Mesothelial cell of epicardium (in vitro differentiated cells): ENCODE measurements around the gene LRSAM1. TPM values are rescaled to one million over a fixed set of nuclear protein-coding genes. Genes with fewer than 3 reads are reported as not detected.

Experiments used
- DNase-seq, 2 experiments: peaks; one replicate each; pipeline ENCODE4 v3.0.0; 2021; ENCODE audit warnings: low spot score in 2 of 2; ENCODE audit not compliant: unreplicated experiment in 2 of 2
- H3K27ac Mint-ChIP-seq: 2 replicates; pipeline ENCODE4 v1.8.0; 2021; ENCODE audit warnings: mixed read lengths
- H3K27me3 Mint-ChIP-seq: 2 replicates; pipeline ENCODE4 v1.8.0; 2021; ENCODE audit warnings: low read depth, mixed read lengths
- H3K36me3 Mint-ChIP-seq: 2 replicates; pipeline ENCODE4 v1.8.0; 2021; ENCODE audit warnings: mixed read lengths
- H3K4me1 Mint-ChIP-seq: 2 replicates; pipeline ENCODE4 v1.8.0; 2021; ENCODE audit warnings: mixed read lengths
- H3K4me3 Mint-ChIP-seq: 2 replicates; pipeline ENCODE4 v1.8.0; 2021; ENCODE audit warnings: mild to moderate bottlenecking, moderate library complexity, mixed read lengths
- H3K9me3 Mint-ChIP-seq: 2 replicates; pipeline ENCODE4 v1.8.0; 2021; ENCODE audit warnings: mixed read lengths
- total RNA-seq: library from RNA; stranded (reverse); gene quantifications from 3 replicates; pipeline ENCODE4 v1.2.1, GENCODE V29; 2021
- TF ChIP-seq, protein P1 (sequence below): fragments of 200-600 bp; sonication (generic); IDR thresholded peaks from one replicate; pipeline ENCODE4 v1.5.0; 2021; ENCODE audit warnings: antibody characterized with exemption; ENCODE audit not compliant: unreplicated experiment

Gene LRSAM1
- total RNA-seq, 1 donor from 2014 or later: 27.4 TPM

DNA sequence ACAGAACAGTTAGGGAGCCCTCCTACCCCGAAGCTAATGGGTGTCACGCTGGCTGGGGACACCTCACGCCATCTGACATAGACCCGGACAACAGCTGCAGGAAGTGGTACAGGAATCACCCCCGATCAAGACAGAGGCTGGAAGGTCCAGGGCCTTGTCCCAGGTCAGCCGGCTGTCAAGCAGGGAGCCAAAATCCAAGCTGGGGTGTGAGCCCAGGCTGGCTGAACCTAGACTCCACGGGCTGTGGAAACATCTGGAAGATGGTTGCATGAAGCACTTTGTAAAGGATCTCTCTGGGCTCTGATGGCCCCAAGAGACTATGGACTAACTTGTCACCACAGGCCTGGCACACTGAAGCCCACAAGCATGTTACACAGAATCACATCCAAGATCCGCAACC is 91.9 kb downstream of the LRSAM1 start:
- TF ChIP-seq, protein P1, sequence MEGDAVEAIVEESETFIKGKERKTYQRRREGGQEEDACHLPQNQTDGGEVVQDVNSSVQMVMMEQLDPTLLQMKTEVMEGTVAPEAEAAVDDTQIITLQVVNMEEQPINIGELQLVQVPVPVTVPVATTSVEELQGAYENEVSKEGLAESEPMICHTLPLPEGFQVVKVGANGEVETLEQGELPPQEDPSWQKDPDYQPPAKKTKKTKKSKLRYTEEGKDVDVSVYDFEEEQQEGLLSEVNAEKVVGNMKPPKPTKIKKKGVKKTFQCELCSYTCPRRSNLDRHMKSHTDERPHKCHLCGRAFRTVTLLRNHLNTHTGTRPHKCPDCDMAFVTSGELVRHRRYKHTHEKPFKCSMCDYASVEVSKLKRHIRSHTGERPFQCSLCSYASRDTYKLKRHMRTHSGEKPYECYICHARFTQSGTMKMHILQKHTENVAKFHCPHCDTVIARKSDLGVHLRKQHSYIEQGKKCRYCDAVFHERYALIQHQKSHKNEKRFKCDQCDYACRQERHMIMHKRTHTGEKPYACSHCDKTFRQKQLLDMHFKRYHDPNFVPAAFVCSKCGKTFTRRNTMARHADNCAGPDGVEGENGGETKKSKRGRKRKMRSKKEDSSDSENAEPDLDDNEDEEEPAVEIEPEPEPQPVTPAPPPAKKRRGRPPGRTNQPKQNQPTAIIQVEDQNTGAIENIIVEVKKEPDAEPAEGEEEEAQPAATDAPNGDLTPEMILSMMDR: no peak
- H3K9me3 Mint-ChIP-seq: no peaks in the 10 kb centered on the region
- peaks cover 21% of the 10 kb centered on the region for H3K4me1 Mint-ChIP-seq
- no peaks in the 10 kb centered on the region for H3K27me3 Mint-ChIP-seq
- H3K4me3 Mint-ChIP-seq: no peak overlapping the region
- peaks cover 5% of the 10 kb centered on the region for H3K36me3 Mint-ChIP-seq
- H3K27ac Mint-ChIP-seq: peak overlapping the region; percentile 59
- DNase-seq: no peak

DNA sequence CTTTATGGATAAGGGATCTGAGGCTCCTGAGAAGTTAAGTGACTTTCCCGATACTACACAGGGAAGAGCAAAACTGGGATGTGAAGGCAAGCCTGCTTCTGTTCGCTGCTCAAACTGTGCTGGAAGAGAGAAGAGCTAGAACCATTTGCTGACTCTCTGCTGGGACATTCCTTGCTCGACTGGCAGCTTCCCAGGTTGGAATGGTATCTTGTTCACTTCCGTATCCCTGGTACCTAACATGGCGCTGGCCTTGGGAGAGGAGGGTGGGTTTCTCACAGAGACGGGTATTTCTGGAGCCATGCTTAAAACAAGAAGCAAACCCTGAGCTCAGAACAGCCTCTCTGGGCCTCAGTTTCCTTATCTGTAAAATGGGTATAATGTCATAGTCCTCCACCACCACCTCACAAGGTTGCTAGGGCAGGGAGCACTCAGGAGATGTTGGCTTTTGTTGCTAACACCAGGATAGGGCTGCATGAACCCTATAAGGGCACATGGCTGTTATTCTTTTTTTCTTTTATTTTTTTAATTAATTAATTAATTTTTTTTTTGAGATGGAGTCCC is 92.7 kb downstream of the LRSAM1 start:
- no peaks in the 10 kb centered on the region for H3K27me3 Mint-ChIP-seq
- no peak overlapping the region for H3K4me3 Mint-ChIP-seq
- peak overlapping the region; percentile 23 for H3K27ac Mint-ChIP-seq
- no peaks in the 10 kb centered on the region for H3K9me3 Mint-ChIP-seq
- peaks cover 17% of the 10 kb centered on the region for H3K4me1 Mint-ChIP-seq
- peaks cover 8% of the 10 kb centered on the region for H3K36me3 Mint-ChIP-seq
- TF ChIP-seq, protein P1: no peak
- DNase-seq: no peak

DNA sequence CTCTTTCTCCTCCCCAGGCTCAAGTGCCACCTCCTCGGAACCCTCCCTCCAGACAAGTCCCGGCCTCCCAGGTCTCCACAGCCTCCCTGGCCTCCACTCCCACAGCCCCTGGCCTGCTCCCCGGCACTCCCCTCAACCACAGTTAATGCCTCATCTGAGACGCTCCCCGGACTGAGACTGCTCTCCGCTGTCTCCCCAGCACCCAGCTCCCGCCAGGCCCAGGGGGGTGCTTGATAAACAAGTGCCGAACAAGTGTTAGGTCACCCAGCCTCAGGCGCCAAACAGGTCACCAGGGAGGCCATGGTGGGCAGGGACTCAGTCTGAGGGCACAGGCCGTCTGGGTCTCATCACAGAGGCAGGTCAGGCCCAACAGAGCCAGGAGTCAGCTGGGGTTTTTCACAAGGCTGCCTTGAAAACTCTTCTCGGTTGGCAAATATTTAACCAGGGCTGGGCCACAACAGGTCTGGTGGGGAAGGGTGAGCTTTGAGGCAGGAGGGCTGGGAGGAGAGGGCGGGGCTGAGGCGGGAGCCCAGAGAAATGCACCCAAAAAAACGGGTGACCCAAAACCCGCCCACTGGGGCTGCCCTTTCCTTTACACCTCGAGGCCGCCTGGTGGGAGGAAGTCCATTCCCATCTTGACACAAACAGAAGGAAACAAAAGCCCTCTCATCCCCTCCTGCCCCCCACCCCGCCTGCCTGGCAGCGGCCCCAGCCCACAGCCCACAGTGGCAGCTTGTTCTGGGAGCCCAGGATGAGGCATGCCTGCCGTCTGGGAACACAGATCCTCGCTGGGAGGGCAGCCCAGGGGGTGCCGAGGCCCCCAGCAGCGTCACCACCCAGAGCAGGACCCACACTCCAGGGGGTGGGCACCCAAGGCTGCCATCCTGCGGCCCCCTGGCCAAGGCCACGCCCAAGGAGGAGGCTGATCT is 94.2 kb downstream of the LRSAM1 start:
- TF ChIP-seq, protein P1: no peak
- Mint-ChIP-seq H3K27ac (peak overlapping the region; percentile 54), H3K4me3 (no peak overlapping the region), H3K27me3 (no peaks in the 10 kb centered on the region), H3K9me3 (no peaks in the 10 kb centered on the region), H3K4me1 (peaks cover 17% of the 10 kb centered on the region), H3K36me3 (peaks cover 8% of the 10 kb centered on the region)
- no peak for DNase-seq

DNA sequence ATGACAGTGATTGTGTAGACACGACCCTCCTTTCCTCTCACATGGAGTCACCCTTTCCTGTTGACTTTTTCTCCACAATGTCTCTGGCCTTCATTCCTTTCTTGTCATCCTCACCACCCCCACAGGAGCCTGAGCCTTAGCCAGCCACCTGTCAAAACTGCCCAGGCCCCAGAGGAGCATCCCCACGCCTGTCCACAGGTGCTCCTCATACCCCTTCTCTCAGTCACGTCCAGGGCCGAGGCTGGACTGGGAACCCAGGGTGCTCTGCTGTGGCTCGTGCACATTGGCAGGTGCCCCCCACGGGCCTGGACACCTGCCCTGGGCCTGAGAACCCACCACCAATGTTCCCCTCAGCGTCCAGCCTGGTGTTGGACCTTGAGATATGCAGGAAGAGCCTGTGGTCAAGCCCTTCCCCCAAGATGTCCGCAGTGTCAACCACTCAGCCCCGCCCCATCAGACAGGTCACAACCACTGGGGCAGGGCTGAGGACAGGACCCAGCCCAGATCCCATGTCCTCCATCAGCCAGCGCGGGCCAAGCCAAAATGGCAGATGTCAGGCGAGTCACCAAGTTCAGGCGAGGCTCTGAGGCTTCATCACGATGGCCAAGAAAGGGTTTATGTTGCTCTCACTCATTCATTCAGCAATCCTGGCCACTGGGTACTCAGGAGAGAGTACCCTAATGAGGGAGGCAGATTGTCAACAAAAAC is 95.0 kb downstream of the LRSAM1 start:
- no peak for DNase-seq
- Mint-ChIP-seq H3K4me3 (no peak overlapping the region), H3K27ac (peak overlapping the region; percentile 91), H3K36me3 (peaks cover 8% of the 10 kb centered on the region), H3K9me3 (no peaks in the 10 kb centered on the region), H3K4me1 (peaks cover 17% of the 10 kb centered on the region), H3K27me3 (no peaks in the 10 kb centered on the region)
- TF ChIP-seq, protein P1: no peak

DNA sequence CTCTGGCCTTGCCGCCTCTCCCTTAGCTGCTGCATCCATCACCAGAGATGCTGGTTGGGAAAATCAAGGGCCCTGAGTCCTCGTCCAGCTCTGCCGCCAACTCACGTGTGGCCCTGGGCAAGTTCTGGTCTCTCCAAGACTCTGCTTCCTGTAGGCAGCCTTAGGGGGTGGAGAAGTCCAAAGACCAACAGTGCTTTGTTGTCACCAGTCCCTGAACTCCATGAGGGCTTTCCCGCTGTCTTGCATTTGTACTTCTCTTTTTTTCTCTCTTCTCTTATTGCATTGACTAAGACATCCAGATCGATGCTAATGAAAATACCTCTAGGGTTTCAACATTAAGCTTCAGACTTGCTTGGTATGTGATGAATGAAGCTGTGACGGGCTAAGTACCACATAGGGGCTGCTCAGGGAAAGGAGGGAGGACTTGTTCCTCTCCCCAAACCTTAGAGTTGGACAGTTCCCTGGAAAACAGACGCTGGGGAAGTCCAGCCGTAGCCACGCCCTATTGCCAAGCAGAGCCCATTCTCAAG is 97.1 kb downstream of the LRSAM1 start:
- Mint-ChIP-seq H3K27me3 (no peaks in the 10 kb centered on the region), H3K4me1 (peaks cover 17% of the 10 kb centered on the region), H3K4me3 (no peak overlapping the region), H3K9me3 (no peaks in the 10 kb centered on the region), H3K36me3 (peaks cover 8% of the 10 kb centered on the region), H3K27ac (no peak overlapping the region)
- TF ChIP-seq, protein P1: no peak
- no peak for DNase-seq
